SK-N-SH (cell line): ENCODE results near the gene CABP5. TPM values are rescaled to one million over a fixed set of nuclear protein-coding genes. Genes with fewer than 3 reads are reported as not detected.

Source experiments
- CTCF ChIA-PET: fragments of 300-600, 350-600 bp; formaldehyde crosslinking; extraction: SDS; loops from one replicate; lab custom pipeline; 2021; lab: Yijun Ruan, JAX
- POLR2A ChIA-PET: fragments of 350-600 bp; sonication (Branson Sonifier 250); formaldehyde crosslinking; extraction: SDS; loops from one replicate; lab custom pipeline; 2020; ENCODE audit warnings: antibody characterized with exemption, inconsistent platforms; lab: Yijun Ruan, JAX
- DNase-seq: peaks from one replicate; pipeline ENCODE4 v3.0.0; 2012
- H2AFZ ChIP-seq: fragments of 200-600 bp; sonication (generic); 2 replicates; pipeline ENCODE4 v1.8.1; 2016; ENCODE audit warnings: antibody characterized with exemption, mild to moderate bottlenecking, low read depth
- H3F3A ChIP-seq: fragments of 200-600 bp; sonication (generic); replicated peaks from 2 replicates; pipeline ENCODE3; 2016; ENCODE audit warnings: antibody characterized with exemption, mild to moderate bottlenecking; ENCODE audit not compliant: insufficient read depth
- H3K27ac ChIP-seq, 2 experiments: fragments of 200-500 bp in 1 of 2; fragments of 200-600 bp in 1 of 2; sonication (Bioruptor generic) in 1 of 2; sonication (generic), shearing (Covaris generic) in 1 of 2; 2 replicates each; pipeline versions ENCODE4 v1.5.1 to v1.6.1; 2014 to 2016; ENCODE audit warnings: low read depth in 2 of 2, inconsistent platforms in 1 of 2, low read length in 1 of 2, mild to moderate bottlenecking in 1 of 2, mixed read lengths in 1 of 2
- H3K27me3 ChIP-seq: fragments of 200-600 bp; sonication (generic), shearing (Covaris generic); 2 replicates; pipeline ENCODE4 v1.6.1; 2016; ENCODE audit warnings: mixed run types; ENCODE audit not compliant: insufficient read depth
- H3K36me3 ChIP-seq, 2 experiments: fragments of 200-500 bp in 1 of 2; fragments of 200-600 bp in 1 of 2; sonication (Bioruptor generic) in 1 of 2; sonication (generic) in 1 of 2; replicated peaks in 1 of 2; 2 replicates each; pipeline versions ENCODE3 to v1.5.1; 2014 to 2016; ENCODE audit warnings: low read length in 1 of 2, mild to moderate bottlenecking in 1 of 2; ENCODE audit not compliant: insufficient read depth in 2 of 2, control insufficient read depth in 1 of 2
- H3K4me1 ChIP-seq, 2 experiments: fragments of 200-500 bp in 1 of 2; fragments of 200-600 bp in 1 of 2; sonication (Bioruptor generic) in 1 of 2; sonication (generic), shearing (Covaris generic) in 1 of 2; 2 replicates each; pipeline versions ENCODE4 v1.5.1 to v1.6.1; 2014 to 2016; ENCODE audit warnings: low read depth in 1 of 2, low read length in 1 of 2, mixed run types in 1 of 2; ENCODE audit not compliant: insufficient read depth in 2 of 2, control insufficient read depth in 1 of 2
- H3K4me2 ChIP-seq: fragments of 200-600 bp; sonication (generic), shearing (Covaris generic); 2 replicates; pipeline ENCODE4 v1.6.1; 2017; ENCODE audit warnings: mixed run types
- H3K4me3 ChIP-seq, 2 experiments: fragments of 200-500 bp in 1 of 2; fragments of 200-600 bp in 1 of 2; sonication (Bioruptor generic) in 1 of 2; sonication (generic), shearing (Covaris generic) in 1 of 2; 2 replicates each; pipeline versions ENCODE4 v1.5.1 to v1.8.1; 2014 to 2016; ENCODE audit warnings: low read depth in 2 of 2, inconsistent platforms in 1 of 2, low read length in 1 of 2, mild to moderate bottlenecking in 1 of 2, mixed read lengths in 1 of 2, moderate library complexity in 1 of 2
- H3K79me2 ChIP-seq: fragments of 200-600 bp; sonication (generic); 2 replicates; pipeline ENCODE4 v1.8.1; 2017; ENCODE audit warnings: mild to moderate bottlenecking; ENCODE audit not compliant: insufficient read depth
- H3K9ac ChIP-seq: fragments of 200-600 bp; sonication (generic); 2 replicates; pipeline ENCODE4 v1.6.1; 2017; ENCODE audit warnings: mixed run types
- H3K9me2 ChIP-seq: fragments of 200-600 bp; sonication (generic); 2 replicates; pipeline ENCODE4 v1.6.1; 2017; ENCODE audit warnings: mixed run types
- H3K9me3 ChIP-seq: fragments of 200-600 bp; sonication (generic); 2 replicates; pipeline ENCODE4 v1.6.1; 2017; ENCODE audit warnings: mixed run types, mild to moderate bottlenecking, moderate library complexity
- H4K20me1 ChIP-seq: fragments of 200-600 bp; sonication (generic); 2 replicates; pipeline ENCODE4 v1.6.1; 2017; ENCODE audit warnings: mild to moderate bottlenecking, mixed run types; ENCODE audit not compliant: insufficient read depth
- ELF1 ChIP-seq: IDR thresholded peaks from 2 replicates; pipeline ENCODE4 v1.4.0; 2012
- GABPA ChIP-seq: IDR thresholded peaks from 2 replicates; pipeline ENCODE4 v1.4.0; 2012; ENCODE audit warnings: low read depth, mild to moderate bottlenecking
- NFIC ChIP-seq: IDR thresholded peaks from 2 replicates; pipeline ENCODE4 v1.4.0; 2012; ENCODE audit warnings: borderline replicate concordance
- NRF1 ChIP-seq: IDR thresholded peaks from 2 replicates; pipeline ENCODE4 v1.6.1; 2012; ENCODE audit warnings: low read depth, mild to moderate bottlenecking, low read length
- POLR2AphosphoS5 ChIP-seq: IDR thresholded peaks from 2 replicates; pipeline ENCODE4 v1.6.1; 2012; ENCODE audit warnings: low read depth, low read length
- RCOR1 ChIP-seq: fragments of 150-350 bp; IDR thresholded peaks from 2 replicates; pipeline ENCODE4 v1.6.1; 2017; ENCODE audit warnings: antibody characterized with exemption, low read length
- RFX5 ChIP-seq: IDR thresholded peaks from 2 replicates; pipeline ENCODE4 v1.6.1; 2012; ENCODE audit warnings: mild to moderate bottlenecking, improper control_type of control experiment, low read length
- TAF1 ChIP-seq: IDR thresholded peaks from 2 replicates; pipeline ENCODE4 v1.6.1; 2012; ENCODE audit warnings: low read depth, mild to moderate bottlenecking, low read length, moderate library complexity, borderline replicate concordance
- TCF12 ChIP-seq: IDR thresholded peaks from 2 replicates; pipeline ENCODE4 v1.4.0; 2012
- YY1 ChIP-seq: IDR thresholded peaks from 2 replicates; pipeline ENCODE4 v1.4.0; 2012; ENCODE audit warnings: low read depth, mild to moderate bottlenecking
- WGBS: methylation state at CpG from one replicate; pipeline ENCODE4 v1.1.6; 2017; ENCODE audit warnings: low lambda C conversion rate; 5-methylcytosine and 5-hydroxymethylcytosine counted together
- polyA plus RNA-seq, 3 experiments: library from polyadenylated mRNA; depleted of rRNA; stranded (reverse); fragments of >200 nt; gene quantifications; 2 replicates each; pipeline ENCODE4 v1.2.3, GENCODE V29; 2012
- TF ChIP-seq, protein P1 (sequence below): IDR thresholded peaks from 2 replicates; pipeline ENCODE4 v1.6.1; 2012; ENCODE audit warnings: mild to moderate bottlenecking, low read depth, low read length, moderate library complexity
- TF ChIP-seq, protein P2 (sequence below): fragments of 200-600 bp; sonication (generic); IDR thresholded peaks from 2 replicates; pipeline ENCODE4 v1.6.1; 2017; ENCODE audit warnings: antibody characterized with exemption, mild to moderate bottlenecking, moderate library complexity

The CABP5 gene
- polyA plus RNA-seq, 1 of the 3 experiments (the other 2 are of a cell fraction), result not detected

DNA sequence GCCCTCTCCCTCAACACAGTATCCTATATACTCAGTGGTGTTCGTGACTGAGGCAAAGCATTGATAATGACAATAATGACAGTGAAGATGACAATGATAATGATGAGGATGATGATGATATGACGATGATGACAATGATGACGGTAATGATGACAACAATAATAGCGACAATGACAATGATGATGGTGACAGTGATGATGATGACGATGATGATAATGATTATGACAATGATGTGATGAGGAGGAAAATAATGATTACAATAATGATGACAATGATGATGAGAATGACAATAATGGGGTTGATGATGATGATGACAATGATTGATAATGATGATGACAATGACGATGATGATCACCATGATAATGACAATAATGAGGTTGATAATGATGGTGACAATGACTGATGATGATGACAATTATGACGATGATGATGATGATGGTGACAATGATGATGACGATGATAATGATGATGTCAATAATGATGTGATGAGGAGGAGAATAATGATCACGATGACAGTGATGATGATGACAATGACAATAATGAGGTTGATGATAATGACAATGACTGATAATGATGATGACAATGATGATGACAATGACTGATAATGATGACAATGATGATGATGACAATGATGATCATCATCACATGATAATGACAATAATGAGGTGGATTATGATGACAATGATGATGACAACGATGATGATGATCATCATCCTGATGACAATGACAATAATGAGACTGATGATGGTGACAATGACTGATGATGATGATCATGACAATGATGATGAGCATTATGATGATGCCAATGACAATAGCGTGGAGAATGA is 32.7 kb downstream of the CABP5 start:
- Histone ChIP-seq H3K9me2 (no peaks in the 10 kb centered on the region), H3K27me3 (peaks cover 13% of the 10 kb centered on the region; the same call in 1 of the 2 replicates), H4K20me1 (no peaks in the 10 kb centered on the region), H3F3A (no peaks in the 10 kb centered on the region), H3K4me2 (no peak overlapping the region), H3K4me3 (no peak overlapping the region), H3K9me3 (no peaks in the 10 kb centered on the region), H2AFZ (no peak overlapping the region), H3K27ac (no peak overlapping the region), H3K36me3 (no peaks in the 10 kb centered on the region), H3K4me1 (no peaks in the 10 kb centered on the region), H3K9ac (no peak overlapping the region), H3K79me2 (no peaks in the 10 kb centered on the region)
- ChIA-PET POLR2A (no interaction called here), CTCF (no interaction called here)
- WGBS, result 26% methylated on average over 11 of the region's 11 CpGs
- DNase-seq, result no peak
- TF ChIP-seq, protein P1, sequence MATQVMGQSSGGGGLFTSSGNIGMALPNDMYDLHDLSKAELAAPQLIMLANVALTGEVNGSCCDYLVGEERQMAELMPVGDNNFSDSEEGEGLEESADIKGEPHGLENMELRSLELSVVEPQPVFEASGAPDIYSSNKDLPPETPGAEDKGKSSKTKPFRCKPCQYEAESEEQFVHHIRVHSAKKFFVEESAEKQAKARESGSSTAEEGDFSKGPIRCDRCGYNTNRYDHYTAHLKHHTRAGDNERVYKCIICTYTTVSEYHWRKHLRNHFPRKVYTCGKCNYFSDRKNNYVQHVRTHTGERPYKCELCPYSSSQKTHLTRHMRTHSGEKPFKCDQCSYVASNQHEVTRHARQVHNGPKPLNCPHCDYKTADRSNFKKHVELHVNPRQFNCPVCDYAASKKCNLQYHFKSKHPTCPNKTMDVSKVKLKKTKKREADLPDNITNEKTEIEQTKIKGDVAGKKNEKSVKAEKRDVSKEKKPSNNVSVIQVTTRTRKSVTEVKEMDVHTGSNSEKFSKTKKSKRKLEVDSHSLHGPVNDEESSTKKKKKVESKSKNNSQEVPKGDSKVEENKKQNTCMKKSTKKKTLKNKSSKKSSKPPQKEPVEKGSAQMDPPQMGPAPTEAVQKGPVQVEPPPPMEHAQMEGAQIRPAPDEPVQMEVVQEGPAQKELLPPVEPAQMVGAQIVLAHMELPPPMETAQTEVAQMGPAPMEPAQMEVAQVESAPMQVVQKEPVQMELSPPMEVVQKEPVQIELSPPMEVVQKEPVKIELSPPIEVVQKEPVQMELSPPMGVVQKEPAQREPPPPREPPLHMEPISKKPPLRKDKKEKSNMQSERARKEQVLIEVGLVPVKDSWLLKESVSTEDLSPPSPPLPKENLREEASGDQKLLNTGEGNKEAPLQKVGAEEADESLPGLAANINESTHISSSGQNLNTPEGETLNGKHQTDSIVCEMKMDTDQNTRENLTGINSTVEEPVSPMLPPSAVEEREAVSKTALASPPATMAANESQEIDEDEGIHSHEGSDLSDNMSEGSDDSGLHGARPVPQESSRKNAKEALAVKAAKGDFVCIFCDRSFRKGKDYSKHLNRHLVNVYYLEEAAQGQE, result no peak
- TF ChIP-seq RFX5 (no peak), NRF1 (no peak), TAF1 (no peak), GABPA (no peak), TCF12 (no peak), NFIC (no peak), RCOR1 (no peak), POLR2AphosphoS5 (no peak), YY1 (no peak)

DNA sequence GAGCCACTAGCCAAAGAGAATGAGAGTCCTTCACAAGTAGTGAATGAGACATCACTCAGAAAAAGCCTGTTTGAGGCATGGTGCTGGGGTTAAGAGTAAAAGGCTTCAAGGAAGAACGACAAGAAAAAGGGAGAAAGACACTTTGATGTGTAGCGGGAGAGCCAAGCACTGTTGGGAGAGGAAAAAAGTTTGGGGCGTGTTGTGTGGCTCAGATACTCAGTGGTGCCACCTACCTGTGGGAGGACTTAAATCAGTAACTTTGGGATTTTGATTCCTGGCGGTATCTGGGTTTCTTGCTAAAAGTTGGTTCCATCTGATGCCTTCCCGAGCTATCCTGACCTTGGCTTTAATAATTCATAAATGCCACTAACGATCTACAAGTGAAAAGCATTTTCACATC is 37.1 kb downstream of the CABP5 start:
- no peak overlapping the region for H3K4me2 ChIP-seq
- no peaks in the 10 kb centered on the region for H3K4me1 ChIP-seq
- no peak for TF ChIP-seq ELF1
- TF ChIP-seq RFX5, result no peak
- TF ChIP-seq, protein P2, sequence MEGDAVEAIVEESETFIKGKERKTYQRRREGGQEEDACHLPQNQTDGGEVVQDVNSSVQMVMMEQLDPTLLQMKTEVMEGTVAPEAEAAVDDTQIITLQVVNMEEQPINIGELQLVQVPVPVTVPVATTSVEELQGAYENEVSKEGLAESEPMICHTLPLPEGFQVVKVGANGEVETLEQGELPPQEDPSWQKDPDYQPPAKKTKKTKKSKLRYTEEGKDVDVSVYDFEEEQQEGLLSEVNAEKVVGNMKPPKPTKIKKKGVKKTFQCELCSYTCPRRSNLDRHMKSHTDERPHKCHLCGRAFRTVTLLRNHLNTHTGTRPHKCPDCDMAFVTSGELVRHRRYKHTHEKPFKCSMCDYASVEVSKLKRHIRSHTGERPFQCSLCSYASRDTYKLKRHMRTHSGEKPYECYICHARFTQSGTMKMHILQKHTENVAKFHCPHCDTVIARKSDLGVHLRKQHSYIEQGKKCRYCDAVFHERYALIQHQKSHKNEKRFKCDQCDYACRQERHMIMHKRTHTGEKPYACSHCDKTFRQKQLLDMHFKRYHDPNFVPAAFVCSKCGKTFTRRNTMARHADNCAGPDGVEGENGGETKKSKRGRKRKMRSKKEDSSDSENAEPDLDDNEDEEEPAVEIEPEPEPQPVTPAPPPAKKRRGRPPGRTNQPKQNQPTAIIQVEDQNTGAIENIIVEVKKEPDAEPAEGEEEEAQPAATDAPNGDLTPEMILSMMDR, result peak; percentile 52
- H3K27ac ChIP-seq, result no peak overlapping the region
- H3K9ac ChIP-seq, result no peak overlapping the region
- no peaks in the 10 kb centered on the region for H3K36me3 ChIP-seq
- H3F3A ChIP-seq, result no peaks in the 10 kb centered on the region
- no peaks in the 10 kb centered on the region for H4K20me1 ChIP-seq
- CTCF ChIA-PET, result no interaction called here
- H3K9me3 ChIP-seq, result no peaks in the 10 kb centered on the region
- WGBS, result 27% methylated on average over 6 of the region's 6 CpGs
- DNase-seq, result no peak
- H3K79me2 ChIP-seq, result no peaks in the 10 kb centered on the region
- H3K27me3 ChIP-seq, result peaks cover 20% of the 10 kb centered on the region; the same call in 1 of the 2 replicates
- no peaks in the 10 kb centered on the region for H3K9me2 ChIP-seq
- H2AFZ ChIP-seq, result peak overlapping the region; percentile 55; the same call in 1 of the 2 replicates
- POLR2A ChIA-PET, result no interaction called here
- H3K4me3 ChIP-seq, result no peak overlapping the region
